GM18951 (cell line): ENCODE measurements around the gene GABRB1.

Source experiments
- POLR2A ChIP-seq: IDR thresholded peaks from 4 replicates; pipeline ENCODE4 v1.6.1; 2011; ENCODE audit warnings: mild to moderate bottlenecking; ENCODE audit not compliant: insufficient read length, insufficient read depth; ENCODE audit errors: extremely low read depth
- in situ Hi-C: fragments of 300-500 bp; cut with MboI; formaldehyde crosslinking; loops from one replicate; pipeline ENCODE4 v1.12.0; 2022; ENCODE audit warnings: low sequenced_read_pairs, mixed read lengths, inconsistent platforms; ENCODE audit not compliant: unreplicated experiment

Gene GABRB1

DNA sequence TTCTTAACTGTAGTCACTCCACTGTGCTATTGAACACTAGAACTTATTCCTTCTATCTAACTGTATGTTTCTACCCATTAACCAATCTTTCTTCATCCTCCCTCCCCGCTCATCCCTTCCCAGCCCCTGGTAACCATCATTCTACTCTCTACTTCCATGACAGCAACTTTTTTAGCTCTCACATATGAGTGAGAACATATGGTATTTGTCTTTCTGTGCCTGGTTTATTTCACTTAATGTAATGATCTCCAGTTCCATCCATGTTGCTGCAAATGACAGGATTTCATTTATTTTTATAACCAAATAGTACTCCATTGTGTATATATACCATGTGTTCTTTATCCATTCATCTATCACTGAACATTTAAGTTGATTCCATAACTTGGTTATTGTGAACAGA is 186.5 kb downstream of the GABRB1 start:
- in situ Hi-C loops = no loop called here
- no peak for TF ChIP-seq POLR2A

DNA sequence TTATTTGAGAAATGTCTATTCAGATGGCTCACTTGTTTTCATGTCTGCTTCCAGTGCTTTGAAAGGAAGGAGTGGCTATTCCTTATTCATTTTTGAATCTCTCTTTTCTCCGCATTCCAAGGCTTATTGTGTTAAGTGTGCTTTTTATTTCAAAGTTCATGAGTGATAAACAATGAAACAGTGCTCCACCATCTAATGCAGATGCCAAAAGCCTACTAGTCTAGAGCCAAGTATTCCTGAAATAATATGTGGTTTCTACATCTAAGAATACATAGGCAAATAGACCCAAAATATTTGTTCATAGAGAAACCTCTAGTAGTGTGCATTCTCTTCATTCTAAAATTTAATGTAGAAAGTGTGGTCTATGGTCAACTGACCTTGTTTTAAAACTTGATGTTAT is 187.3 kb downstream of the GABRB1 start:
- in situ Hi-C loops = no loop called here
- no peak for TF ChIP-seq POLR2A

DNA sequence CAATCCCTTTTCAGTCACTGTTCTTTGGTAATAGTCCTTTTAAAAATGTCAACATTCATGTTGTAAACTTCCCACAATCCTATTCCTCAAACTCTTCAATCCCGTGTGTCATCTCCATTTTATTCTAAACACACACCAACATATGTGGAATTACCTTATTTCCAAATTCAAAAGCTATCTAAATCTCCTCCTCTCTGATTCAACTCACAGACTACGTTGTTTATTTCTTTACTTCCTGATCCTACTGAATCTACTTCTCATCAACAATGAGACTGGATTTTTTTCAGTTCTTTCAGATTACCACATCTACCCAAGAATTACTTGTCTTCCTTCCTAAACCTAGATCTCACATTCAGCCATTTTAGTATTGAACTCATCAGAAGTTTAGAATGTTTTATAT is 188.2 kb downstream of the GABRB1 start:
- in situ Hi-C loops = no loop called here
- no peak for TF ChIP-seq POLR2A

DNA sequence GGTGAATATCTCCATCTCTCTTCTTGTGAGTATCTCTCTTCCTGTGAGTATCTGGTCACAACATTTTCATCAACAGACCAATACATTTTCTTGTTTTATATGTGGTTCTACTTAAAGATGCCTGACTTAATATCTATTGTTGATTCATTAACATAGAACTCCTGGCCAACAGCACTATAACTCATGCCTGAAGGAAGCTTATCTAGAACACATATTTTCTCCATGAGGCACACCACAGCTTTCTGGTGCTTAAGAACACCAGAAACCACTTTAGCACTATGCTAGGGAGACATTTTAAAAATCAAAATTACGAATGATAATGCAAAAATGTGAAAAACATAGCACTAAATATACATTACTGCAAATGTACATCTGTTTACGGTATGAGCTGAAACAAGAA is 190.4 kb downstream of the GABRB1 start:
- in situ Hi-C loops = no loop called here
- no peak for TF ChIP-seq POLR2A

DNA sequence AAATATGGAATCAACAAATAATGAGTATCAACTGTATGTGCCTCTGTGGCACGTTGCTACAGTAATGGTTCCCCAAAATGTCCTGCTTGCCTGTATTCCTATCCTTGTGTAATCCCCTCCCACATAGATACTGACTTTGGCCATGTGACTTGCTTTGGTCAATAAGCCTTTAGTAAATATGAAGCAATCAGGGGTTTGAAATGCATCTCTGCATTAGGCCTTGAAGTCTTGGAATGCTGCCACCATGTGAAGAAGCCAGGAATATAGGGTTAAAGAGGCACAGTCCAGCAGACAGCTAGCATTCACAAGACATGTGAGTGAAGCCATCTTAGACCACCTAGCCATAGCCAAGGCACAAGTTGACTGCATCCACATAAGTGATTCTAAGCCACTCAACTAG is 190.9 kb downstream of the GABRB1 start:
- in situ Hi-C loops = no loop called here
- no peak for TF ChIP-seq POLR2A

DNA sequence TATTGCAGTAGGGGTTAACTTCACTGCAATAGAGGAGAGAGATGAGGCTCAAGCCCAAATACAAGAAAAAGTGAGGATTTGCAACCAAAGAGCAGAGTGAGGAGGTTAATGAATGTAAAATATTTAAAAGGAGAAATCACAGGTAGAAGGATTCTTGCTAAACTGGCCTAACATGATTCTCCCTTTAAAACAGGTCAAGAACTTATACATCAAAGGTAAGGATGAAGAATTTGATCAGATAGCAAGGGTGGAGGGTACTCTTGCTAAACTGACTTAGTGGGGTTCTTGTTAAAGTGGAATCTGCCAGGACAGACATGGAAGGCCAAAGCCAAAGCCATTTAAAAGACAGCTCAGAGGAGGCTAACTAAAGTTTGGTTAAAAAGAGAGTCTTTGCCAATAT is 193.0 kb downstream of the GABRB1 start:
- no peak for TF ChIP-seq POLR2A
- in situ Hi-C loops = no loop called here

DNA sequence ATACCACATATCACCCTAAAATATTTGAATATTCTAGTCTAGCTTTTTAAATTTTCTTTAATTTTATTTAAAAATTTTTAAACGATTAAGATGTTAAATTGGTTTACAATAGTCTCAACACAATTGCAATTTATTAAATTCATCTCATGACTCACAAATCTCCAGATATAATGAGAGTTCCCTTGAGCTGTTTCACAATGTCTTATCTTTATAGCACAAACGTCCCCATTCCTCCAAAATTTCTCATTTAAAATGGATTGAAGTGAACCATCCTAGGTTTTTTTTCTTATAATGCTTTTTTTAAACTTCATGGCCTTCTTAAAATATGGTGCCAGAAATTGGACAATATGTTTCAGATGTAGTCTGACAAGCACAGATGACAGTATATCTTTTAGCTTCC is 204.4 kb downstream of the GABRB1 start:
- in situ Hi-C loops = no loop called here
- no peak for TF ChIP-seq POLR2A

DNA sequence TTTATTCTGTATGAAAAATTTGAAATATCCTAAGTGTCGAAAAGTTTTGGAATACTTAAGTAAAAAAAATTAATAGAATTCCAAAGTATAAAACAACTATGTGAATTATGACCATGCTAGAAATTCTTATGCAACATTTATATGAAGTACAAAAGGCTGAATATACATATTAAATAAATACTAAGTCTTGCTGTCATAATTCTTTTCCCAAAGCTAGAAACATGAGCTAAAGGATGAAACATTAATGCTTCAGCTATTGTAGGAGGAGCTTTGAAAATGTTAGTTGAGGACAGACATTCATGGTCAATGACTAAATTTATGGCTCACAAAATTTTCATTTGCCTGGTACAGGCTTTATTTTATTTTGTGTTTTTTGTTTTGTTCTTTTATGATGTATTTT is 207.3 kb downstream of the GABRB1 start:
- in situ Hi-C loops = no loop called here
- TF ChIP-seq POLR2A = no peak

DNA sequence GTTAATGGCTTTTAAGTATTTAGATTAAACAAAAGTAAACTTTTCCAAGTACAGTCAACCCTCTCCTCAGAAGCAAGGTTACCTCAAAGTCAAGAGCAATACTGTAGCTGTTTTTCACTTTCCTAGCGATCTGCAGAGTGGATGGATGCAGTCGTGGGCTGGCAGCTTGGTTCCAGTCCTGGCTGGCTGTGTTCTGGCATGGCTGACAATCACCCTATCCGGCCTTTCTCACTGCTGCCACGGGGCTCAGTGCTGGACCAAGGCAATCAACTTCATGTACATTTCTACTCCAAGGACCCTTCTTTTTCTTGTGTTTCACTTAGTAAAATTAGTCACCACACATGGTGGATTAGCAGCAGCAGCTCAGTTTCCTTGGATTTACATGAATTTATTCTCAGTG is 208.3 kb downstream of the GABRB1 start:
- TF ChIP-seq POLR2A = no peak
- in situ Hi-C loops = no loop called here

DNA sequence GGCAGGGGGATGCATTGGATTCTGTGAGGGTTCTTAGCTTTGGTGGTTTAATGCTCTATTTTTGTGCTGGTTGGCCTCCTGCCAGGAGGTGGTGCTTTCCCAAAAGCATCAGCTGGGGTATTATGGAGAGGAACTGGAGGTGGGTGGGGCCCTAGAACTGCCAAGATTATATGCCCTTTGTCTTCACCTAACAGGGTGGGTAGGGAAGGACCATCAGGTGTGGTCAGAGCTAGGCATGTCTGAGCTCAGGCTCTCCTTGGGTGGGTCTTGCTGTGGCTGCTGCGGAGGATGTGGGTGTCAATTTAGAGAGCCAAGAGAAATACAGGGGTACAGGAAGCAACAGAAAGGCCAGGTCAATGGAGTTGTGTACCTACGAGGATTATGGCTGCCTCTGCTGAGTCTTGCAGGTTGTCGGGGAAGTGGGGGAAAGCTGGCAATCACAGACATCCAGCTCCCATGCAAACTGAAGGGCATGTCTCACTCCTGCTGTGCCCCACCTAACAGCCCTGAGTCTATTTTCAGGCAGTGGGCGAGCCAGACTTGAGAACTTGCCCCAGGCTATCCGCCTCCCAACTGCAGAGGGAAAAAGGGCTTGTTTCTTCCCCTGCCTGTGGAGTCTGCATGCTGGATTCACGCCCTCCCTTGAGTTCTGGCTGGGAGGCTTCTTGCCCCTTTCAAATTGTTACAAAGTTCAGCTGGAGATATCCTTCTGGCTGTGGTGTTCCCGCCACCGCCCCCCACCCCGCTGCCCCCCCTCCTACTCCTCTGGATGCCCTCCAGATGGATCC is 220.2 kb downstream of the GABRB1 start:
- in situ Hi-C loops = no loop called here
- no peak for TF ChIP-seq POLR2A

DNA sequence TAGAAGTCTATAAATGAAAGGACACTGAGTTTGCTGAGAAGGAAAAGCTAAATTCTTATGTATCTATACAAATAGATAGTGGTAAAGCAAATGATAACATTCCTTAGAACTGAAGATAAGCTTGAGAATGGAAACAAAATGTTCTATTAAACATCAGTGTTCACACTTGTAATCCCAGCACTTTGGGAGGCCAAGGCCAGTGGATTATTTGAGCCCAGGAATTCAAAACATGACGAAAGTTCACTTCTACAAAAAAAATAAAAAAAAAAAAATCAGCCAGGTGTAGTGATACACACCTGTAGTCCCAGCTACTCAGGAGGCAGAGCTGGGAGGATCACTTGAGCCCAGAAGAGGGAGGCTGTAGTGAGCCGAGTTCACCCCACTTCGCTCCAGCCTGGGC is 232.4 kb downstream of the GABRB1 start:
- in situ Hi-C loops = no loop called here

DNA sequence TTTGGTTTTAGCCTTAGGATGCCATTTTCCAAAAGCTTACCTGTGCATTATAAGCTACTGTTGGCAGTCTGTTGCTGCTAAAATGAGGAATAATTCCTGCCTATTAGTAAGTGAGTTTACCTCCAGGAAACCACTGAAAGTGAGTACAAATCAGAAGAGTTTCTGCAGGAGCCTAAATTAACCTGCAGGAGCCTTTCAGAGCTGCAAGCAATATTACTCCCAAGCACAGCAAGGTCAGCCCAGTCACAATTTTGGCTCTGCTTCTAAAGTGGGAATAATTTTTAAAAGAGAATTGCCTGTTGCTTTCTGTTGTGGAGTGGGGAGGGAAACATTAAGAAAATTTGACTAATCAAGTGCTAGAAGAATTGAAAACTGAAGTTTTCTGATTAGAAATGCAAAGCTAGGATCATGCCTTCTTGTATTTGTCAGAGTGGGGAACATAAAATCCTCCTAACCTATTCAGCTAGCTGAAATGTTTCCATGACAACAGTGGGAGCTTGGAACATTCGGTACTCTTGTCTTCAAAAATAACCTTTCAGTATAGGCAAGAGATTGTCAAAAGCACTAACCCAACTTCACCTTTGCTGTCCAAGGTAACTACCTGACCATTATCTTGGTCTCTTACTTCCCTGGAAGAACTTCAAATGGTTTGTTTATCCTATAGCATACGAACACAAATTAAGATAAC is 239.0 kb downstream of the GABRB1 start:
- in situ Hi-C loops = no loop called here
- no peak for TF ChIP-seq POLR2A

More for the DNA sequence above, 232.4 kb downstream of the GABRB1 start:
- no peak for TF ChIP-seq POLR2A

DNA sequence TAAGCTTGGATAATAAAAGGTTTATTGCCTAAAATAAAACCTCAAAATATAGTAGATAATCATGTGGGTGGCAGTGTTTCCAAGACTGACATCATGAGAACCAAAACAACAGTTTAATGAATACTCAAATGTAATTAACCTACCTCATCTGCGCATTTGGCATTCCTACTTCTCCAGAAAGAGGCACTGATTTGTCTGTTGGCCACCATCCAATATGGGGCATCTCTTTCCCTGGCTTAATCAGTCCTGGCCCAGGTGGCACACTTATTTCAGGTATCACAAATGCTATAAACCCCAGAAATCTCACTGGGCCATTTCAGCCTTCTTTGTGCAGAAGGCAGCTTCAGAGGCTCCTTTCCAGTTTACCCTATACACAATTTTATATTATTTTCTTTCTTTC is 239.9 kb downstream of the GABRB1 start:
- no peak for TF ChIP-seq POLR2A

DNA sequence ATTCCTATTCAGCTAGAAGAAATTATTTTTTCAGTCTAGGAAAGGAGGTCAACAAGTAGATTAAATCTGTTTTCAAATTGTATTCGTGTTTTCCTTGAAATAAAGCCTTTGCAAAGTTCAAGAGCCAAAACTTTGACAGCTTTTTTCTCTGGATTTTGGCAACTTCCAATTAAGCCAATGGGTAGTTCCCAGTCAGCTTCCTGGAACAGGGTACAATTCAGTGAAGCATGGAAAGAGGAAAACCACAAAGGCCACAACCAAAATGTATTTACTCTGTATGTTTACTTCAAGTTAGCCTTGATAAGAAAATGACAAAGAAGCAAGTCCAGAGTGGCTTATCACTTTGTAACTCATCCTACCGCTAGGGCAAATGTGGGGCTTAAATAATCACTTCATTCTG is 243.5 kb downstream of the GABRB1 start:
- TF ChIP-seq POLR2A = no peak
- in situ Hi-C loops = no loop called here

More for the DNA sequence above, 239.9 kb downstream of the GABRB1 start:
- in situ Hi-C loops = no loop called here
